SW 1271 (cell line): ENCODE data around the gene NMUR1.
A peak's percentile ranks its signal among the peaks of the same experiment; 100 is the strongest.

Experiments
- DNase-seq, 2 experiments: peaks; one replicate each; lab custom pipeline; 2025; lab: John Stamatoyannopoulos, UW

The NMUR1 gene

DNA sequence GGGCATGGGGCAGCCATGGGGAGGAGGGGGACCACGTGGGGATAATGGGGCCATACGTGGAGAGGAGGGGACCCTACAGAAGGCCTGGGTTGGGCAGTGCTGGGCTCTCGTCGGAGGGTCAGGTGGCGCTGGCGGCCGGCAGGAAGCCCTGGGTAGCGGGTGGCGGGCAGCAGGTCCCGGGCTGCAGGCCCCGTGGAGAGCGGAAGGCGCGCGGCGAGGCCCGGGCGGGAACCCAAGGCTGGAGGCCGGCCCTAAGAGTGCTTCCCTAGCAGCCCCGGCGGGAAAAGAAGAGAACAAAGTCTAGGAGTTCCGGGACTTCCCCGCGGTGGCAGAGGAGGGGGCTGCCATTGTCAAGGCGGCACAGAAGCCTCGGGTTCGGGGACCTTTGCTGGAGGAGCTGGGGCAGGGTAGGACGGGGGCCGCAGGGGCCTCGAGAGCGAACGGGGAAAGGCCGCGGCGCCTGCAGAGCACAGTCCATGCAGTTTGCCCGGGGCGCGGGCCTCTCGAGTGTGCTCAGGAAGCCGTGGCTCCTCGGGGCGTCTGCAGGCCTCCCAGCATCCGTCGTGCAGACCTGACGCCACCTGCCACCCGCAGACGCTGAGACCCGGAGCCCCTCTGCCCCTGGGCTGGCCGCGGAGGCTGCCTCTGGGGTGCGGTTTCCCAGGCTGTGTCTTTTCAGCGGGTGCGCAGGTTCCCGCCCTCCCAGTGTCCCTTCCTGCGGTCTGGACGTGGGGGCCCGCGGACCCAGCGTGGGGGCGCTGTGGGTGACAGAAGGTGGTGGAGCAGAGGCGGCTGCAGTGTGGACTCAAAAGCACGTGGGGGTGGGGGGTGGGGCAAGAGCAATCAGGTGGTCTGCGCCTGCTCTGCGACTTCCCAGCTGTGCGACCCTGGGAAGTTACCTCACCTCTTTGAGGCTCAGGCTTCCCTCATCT lies 46.6 kb downstream of the NMUR1 start:
- DNase-seq = no peak

DNA sequence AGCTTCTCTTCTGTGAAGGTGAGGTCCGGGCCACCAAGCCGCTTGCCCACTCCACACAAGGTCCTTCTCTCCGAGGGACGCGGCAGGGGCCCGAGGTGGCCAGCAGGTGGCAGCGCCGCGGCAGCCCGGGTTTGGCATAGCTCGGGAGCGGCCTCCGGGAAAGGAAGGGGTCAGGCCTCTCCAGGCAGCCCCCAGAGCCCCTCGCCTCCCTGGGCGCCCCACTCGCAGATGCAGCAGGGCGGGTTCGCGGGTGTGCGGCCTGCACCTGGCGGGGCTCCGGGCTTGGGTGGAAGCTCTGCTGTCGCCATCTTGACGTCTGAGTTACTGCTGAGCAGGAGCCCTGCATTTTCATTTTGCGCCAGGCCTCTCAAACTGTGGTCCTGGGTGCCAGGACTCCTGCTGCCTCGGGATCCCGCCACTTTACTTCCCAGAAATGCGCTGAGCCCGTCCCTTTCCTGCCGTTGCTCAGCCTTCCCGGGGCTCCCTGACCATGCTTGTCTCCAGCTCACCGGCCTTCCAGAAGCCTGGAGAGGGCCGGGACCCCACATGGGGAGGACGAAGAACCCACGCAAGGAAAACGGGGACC lies 47.3 kb downstream of the NMUR1 start:
- DNase-seq = peak in 1 of 2 experiments; percentile 7

DNA sequence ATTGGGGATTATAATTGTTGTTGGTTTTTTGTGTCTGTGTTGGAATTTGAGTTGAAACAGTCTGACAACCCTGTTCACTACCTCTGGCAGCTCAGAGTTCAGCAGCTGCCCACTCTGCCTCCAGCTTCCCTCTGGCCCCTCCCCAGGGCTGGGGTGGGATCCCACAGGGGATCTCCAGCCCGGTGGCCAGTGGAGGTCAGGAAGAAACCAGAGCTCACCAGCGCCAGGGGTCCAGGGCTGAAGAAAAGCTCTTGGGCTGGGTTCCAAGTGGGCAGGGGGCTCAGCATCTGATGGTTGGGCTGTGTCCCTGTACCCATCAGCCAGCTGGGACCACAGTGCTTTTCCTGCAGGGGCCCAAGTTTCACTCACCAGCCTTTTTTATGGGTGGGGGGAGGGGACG lies 49.5 kb downstream of the NMUR1 start:
- DNase-seq = no peak

DNA sequence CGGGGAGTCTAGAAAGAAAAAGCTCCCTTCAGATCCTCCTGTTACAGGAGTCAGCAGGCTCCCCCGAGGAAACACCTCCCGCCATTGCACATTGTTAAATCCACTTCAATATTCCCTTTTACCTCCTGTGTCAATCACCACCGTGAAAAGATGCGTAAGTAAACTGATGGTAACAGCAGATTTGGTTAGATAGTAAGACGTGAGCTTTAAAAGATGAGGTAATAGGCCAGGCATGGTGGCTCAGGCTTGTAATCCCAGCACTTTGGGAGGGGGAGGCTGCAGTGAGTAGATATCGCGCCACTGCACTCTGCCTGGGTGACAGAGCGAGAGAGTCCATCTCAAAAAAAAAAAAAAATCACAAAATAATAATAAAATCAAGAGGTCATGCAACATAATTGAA lies 50.8 kb downstream of the NMUR1 start:
- DNase-seq = no peak

DNA sequence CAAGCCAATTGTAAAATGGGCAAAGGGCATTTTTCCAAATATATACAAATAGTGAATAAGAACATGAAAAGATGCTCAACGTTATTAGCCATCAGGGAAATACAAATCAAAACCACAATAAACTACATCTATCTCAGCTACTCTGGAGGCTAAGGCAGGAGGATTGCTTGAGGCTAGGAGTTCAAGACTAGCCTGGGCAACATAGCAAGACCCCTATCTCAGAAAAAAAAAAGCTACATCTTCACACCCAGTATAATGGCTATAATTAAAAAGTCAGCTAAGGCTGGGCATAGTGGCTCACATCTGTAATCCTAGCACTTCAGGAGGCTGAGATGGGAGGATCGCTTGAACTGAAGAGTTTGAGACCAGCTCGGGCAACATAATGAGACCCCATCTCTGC lies 53.3 kb downstream of the NMUR1 start:
- DNase-seq = no peak

DNA sequence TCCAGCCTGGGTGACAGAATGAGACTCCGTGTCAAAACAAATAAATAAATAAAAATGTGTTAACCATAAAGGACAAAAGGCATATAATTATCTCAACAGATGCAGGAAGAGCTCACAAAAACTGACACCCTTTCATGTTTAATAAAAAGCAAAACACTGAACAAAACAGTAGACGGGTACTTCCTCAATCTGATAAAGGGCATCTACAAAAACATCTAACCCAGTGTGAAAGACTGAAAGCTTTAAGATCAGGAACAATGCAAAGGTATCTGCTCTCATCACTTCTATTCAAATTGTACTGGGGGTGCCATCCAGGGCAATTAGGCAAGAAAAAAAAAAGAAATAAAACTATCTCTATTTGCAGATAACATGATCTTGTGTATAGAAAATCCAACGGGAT lies 54.3 kb downstream of the NMUR1 start:
- DNase-seq = no peak
